ENCODE measurements around the gene LRRC61.

The LRRC61 gene

DNA sequence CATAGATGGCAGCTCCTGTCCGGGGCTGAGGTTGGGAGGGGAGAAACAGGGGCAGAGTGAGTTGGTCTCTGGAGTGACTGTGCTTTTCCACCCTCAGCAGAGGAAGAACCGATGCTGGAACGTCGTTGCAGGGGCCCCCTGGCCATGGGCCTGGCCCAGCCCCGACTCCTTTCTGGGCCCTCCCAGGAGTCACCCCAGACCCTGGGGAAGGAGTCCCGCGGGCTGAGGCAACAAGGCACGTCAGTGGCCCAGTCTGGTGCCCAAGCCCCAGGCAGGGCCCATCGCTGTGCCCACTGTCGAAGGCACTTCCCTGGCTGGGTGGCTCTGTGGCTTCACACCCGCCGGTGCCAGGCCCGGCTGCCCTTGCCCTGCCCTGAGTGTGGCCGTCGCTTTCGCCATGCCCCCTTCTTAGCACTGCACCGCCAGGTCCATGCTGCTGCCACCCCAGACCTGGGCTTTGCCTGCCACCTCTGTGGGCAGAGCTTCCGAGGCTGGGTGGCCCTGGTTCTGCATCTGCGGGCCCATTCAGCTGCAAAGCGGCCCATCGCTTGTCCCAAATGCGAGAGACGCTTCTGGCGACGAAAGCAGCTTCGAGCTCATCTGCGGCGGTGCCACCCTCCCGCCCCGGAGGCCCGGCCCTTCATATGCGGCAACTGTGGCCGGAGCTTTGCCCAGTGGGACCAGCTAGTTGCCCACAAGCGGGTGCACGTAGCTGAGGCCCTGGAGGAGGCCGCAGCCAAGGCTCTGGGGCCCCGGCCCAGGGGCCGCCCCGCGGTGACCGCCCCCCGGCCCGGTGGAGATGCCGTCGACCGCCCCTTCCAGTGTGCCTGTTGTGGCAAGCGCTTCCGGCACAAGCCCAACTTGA, 48.2 kb downstream of the LRRC61 start:
- DNase-seq (ENCODE audit: low spot score) = no peak

GRCh38 chr7:150371996-150372270, 48.8 kb downstream of the LRRC61 start:
- no peak for DNase-seq (ENCODE audit: low spot score)

DNA sequence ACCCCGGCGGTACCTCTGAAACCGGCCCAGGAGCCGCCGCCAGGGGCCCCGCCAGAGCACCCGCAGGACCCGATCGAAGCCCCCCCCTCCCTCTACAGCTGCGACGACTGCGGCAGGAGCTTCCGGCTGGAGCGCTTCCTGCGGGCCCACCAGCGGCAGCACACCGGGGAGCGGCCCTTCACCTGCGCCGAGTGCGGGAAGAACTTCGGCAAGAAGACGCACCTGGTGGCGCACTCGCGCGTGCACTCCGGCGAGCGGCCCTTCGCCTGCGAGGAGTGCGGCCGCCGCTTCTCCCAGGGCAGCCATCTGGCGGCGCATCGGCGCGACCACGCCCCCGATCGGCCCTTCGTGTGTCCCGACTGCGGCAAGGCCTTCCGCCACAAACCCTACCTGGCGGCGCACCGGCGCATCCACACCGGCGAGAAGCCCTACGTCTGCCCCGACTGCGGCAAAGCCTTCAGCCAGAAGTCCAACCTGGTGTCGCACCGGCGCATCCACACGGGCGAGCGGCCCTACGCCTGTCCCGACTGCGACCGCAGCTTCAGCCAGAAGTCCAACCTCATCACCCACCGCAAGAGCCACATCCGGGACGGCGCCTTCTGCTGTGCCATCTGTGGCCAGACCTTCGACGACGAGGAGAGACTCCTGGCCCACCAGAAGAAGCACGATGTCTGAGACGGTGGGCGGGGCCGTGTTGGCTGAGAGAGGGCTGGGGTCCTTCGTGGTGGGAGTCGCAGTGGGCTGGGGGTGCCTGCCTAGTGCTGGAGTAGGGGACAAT, 49.3 kb downstream of the LRRC61 start:
- no peak for DNase-seq (ENCODE audit: low spot score)

GRCh38 chr7:150373049-150373801, 50.1 kb downstream of the LRRC61 start:
- no peak for DNase-seq (ENCODE audit: low spot score)

- DNase-seq (ENCODE audit: low spot score) = no peak
These were observed 50.9 kb downstream of the LRRC61 start for GRCh38 chr7:150374026-150374425.

- no peak for DNase-seq (ENCODE audit: low spot score)
These were observed 51.3 kb downstream of the LRRC61 start for GRCh38 chr7:150374472-150374871.

GRCh38 chr7:150375662-150376521, 52.7 kb downstream of the LRRC61 start:
- DNase-seq (ENCODE audit: low spot score) = no peak

GRCh38 chr7:150376560-150376959, 53.4 kb downstream of the LRRC61 start:
- no peak for DNase-seq (ENCODE audit: low spot score)

GRCh38 chr7:150377196-150377595, 54.0 kb downstream of the LRRC61 start:
- no peak for DNase-seq (ENCODE audit: low spot score)

- DNase-seq (ENCODE audit: low spot score) = no peak
These were observed 54.5 kb downstream of the LRRC61 start for GRCh38 chr7:150377635-150378034.

DNA sequence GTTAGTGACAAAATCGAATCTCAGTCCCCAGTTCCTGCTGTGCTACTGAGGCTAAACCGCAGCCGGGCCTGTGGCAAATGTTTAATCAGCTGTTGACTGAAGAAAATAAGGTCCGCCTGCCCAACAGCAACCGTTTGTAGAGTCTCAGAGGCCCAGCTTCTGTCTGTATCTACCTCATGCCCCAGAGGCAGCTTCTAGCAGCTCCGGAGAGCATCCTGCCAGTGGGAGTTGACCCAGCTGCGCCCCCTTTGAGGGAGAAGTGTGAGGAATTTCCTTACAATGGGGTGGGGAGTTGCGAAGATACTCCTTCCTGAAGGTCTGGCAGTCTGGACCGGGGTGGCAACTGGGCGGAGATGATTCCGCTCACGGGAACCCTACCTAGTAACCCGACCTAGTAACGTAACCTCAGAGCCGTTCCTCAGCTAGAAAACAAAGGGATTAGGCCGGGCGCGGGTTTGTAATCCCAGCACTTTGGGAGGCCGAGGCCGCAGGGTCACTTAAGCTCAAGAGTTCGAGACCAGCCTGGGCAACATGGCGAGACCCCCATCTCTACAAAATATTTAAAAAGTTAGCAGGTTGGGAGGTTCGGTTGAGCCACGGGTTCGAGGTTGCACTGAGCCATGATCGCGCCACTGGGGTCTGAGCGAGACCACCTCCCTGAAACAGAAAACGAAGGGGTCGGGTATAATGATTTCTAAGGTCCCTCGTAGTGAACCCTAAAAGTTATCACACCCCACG, 55.1 kb downstream of the LRRC61 start:
- peak; percentile 58 for DNase-seq (ENCODE audit: low spot score)

GRCh38 chr7:150378853-150379440, 55.8 kb downstream of the LRRC61 start, which contains the start of gene ZNF775:
Gene ZNF775 (plus strand): TSS chr7:150379330. CDS start chr7:150388471, 9,141 bp downstream.
- peak; percentile 100 for DNase-seq (ENCODE audit: low spot score)

- DNase-seq (ENCODE audit: low spot score) = peak; percentile 32
These were observed 56.6 kb downstream of the LRRC61 start for GRCh38 chr7:150379441-150380379.

DNA sequence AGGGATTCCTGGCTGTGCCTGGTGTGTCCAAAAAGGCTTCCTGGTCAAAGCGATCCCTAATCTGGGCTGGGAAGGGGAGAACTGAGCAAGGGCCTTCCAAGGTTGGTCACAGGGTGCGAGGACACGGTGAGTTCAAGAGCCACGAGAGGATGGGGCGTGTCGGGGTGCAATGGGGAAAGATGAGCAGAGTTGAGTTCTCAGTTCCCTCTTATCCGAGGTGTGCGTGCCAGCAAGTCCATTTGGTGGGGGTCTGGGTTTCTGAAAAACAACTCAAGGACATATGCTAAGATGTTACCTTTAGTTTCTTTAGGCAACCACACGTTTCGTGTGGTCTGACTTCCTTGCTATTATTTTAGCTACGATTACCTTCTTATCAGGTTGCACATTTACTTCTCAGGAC, 57.3 kb downstream of the LRRC61 start:
- DNase-seq (ENCODE audit: low spot score) = no peak

- DNase-seq (ENCODE audit: low spot score) = no peak
These were observed 57.9 kb downstream of the LRRC61 start for GRCh38 chr7:150381096-150381495.

GRCh38 chr7:150381785-150382122, 58.6 kb downstream of the LRRC61 start:
- DNase-seq (ENCODE audit: low spot score) = no peak

- no peak for DNase-seq (ENCODE audit: low spot score)
These were observed 59.1 kb downstream of the LRRC61 start for GRCh38 chr7:150382123-150382843.

- no peak for DNase-seq (ENCODE audit: low spot score)
These were observed 59.7 kb downstream of the LRRC61 start for GRCh38 chr7:150382844-150383225.
